HG03097 (cell line): Measurements from ENCODE around the gene GNS.

Experiments
- ATAC-seq: cut with Tn5 transposase; IDR thresholded peaks from one replicate; pipeline ENCODE4 v1.9.1; 2021; ENCODE audit not compliant: unreplicated experiment, low FRiP score

GNS gene

DNA sequence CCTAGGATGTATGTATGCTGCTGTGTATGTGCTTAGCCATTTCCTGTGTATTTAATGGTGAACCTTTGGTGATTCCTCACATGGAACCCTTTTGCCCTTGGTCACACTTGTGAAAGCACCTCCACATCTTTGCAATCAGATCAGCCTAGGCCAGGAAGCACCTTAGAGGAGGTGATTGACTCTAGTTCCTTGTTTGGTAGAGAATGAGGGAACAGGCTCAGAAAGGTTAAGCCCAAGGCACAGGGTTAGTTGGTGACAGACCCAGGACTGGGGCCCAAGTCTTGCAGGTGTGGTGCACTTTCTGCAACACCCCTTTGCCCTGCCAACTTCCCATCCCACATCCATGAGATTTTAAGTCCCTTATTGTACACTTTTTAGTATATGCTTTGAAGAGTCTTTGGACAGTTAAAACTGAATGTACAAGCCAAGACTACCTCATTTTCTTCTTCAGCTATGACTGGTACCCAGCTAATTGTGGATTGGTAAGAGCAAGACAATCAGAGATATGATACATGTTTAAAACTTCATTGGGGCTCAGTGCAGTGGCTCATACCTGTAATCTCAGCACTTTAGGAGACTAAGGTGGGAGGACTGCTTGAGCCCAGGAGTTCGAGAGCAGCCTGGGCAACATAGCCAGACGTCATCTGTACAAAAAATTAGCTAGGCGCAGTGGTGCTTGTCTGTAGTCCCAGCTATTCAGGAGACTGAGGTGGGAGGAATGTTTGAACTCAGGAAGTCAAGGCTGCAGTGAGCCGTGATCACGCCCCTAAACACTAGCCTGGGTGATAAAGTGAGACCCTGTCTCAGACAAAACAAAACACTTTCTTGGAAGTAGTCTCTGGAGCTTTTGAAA lies 77.8 kb downstream of the GNS start:
- no peak for ATAC-seq

DNA sequence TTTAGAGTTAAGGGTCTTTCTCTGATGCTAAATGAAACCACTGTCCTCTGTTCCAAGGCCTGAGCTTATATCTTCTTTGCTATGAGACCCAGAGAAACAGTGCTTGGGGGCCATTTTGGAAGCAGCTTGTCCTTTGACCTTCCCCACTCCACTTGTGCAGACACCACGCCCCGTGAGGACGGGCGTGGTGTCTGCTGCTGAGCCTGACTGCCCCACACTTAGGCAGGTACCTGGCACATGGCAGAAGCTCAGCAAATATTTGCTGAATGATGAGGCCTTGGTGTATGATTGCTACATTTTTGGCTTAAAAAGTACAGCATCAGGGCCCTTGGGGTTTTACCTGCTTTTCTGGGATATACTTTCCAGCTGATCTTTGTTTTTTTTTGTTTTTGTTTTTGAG lies 79.0 kb downstream of the GNS start:
- ATAC-seq: no peak

DNA sequence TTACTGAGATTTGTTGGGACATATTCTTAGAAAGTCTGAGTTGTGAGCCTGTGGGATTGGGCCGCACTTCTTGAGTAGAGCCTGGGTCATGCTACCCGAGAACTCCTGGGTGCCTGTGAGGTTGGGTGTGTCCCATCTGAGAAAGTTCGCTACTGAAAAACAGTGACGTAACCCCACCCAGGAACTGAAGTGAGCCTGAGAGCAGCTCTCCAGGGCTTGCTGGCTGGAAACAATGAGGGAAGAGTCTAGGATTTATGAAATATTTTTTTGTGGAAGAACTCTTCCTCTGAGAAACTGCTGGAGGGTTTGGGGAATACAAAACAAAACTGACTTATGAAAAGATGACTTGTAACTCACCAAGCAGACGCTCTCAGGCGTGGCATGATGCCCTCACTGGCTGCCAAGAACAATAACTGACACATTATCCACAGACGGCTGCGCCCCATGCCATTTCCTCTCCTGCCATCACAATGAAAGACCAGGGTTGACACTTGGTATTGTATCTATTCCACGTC lies 79.7 kb downstream of the GNS start:
- no peak for ATAC-seq

DNA sequence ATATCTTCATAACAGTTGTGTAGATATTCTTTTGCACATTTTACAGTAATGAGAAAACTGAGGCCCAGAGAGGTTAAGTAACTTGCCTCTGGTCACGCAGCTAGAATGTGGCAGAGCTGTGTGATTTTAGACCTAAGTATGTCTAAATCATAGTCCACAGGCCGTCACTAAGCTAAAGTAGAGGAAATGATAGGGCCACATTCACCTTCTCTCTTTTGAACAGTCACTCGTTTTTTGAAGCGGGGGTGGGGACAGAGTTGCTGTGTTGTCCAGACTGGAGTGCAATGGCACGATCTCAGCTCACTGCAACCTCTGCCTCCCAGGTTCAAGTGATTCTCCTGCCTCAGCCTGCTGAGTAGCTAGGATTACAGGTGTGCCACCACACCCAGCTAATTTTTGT lies 80.4 kb downstream of the GNS start:
- ATAC-seq: no peak

DNA sequence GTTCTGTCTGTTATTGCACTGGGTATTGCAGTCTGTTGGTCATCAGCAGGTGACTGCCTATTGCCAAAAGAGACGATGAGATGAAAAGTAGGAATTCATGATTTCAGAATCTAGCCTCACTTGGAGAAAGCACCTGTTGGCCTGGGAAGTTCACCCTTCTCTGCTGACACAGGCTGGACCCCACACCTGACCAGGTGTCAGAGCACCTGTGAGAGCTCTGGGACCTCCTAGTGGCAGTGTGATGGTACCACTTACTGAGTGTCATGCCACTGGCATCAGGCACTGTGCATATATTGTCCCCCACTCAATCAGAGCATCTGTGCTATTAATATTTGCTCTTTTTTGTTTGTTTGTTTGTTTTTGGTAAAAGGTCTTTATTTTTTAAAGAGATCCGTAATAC lies 81.0 kb downstream of the GNS start:
- ATAC-seq: no peak

DNA sequence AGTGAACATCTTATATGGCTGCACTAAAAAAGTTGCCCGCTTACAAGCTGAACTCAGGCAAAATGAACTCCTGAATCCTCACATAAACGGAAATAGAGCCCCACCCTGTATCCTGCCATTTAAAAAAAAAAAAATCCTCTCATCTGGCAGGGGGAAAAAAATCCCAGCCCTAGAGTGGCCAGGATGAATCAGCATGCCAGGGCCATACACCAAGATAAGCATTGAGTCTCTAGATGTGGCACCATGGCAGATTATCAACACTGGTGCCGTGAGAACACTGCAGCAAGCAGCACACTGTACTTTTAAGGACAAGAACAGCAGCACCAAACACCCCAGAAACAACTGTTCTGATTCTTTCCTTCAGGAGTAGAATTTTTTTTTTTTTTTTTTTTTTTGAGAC lies 83.4 kb downstream of the GNS start:
- no peak for ATAC-seq

DNA sequence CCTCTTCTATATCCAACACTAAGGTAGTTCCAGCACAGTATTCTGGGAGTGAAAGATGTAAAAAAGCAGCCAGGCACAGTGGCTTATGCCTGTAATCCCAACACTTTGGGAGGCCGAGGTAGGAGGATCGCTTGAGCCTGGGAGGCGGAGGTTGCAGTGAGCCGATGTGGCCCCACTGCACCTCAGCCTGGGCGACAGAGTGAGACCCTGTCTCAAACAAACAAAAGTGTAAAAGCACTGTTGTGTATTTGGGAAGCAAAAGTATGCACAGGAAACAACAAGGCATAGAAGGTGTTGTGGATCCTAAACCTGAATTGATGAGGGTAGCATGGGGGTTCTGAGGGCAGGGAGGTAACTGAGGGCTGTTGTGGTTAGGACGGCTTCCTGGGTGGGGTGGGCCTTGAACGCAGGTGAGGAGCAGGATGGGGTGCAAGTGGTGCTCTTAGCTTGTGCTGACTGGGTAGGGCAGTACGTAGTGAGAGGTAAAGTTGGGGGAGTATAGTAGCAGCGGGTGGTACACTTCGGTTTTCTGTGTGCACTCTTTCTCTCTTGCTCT lies 84.8 kb downstream of the GNS start:
- ATAC-seq: no peak

DNA sequence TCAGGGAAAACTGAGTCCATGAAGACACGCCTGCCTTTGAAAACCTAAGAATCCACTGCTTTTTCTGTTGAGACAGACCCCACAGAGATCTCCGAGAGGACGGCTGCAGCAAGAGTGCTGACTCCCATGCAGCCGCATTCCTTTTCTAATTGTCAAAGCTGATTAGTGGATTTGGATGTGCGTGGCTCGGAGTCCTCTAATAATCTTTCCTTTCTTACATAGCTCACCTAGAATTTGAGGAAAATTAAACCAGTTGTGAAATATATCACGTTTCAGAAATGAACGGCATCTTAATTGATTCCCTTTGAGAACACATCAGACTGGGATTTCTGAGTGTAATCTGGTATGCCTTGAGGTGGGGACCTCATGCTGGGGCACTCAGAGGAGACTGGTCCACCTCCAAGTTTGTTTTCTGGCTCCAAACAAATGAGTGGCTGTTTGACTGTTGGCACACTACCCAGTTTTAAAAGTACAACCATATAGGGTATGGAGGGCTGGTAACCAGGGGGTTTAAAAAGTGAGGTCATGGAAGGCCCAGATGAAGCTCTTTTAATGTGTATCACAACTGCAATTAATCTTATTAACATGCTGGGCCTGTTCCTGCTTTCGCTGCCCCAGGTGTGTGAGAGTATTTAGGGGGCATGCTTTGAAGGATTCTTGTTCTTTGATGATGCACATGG lies 85.6 kb downstream of the GNS start:
- no peak for ATAC-seq

DNA sequence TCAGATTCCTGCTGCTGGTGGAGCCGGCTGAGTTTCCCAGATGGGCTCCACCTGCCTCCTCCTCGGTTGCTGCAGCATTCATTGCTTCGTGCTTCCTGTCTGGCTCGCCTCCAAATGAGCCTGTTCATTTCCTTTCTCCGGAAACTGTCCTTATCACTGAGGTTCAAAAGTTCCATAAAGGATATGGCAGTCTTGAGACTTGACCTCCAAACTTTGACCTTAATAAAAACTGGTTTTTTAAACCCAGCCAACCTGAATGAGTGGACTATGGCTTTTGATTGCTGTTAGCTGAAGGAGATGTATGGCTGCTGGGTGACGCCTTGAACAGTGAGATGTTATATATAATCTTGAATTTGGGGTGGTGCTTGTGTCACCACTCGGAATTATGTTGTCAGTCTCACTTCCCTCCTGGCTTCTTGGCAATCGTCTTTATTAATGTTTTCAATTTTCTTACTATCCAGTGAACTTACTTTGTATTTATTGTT lies 86.2 kb downstream of the GNS start:
- no peak for ATAC-seq

DNA sequence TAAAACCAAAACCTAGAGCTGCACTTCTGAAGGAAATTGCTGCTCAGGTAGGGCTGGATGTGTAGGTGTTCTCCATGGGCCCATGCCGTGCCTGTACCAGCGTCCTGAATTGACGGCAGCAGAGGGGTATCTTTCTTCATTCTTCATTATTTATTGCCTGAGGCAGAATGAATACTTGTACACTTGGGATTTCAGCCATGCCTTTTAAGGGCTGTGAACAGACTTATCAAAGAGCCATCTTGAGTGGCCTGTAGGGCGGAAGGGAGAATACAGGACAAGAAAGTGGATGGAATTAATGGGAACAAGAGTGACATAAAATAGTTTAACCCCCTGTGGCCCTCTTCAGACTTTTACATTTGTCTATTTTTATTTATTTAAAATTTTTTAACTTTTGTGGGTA lies 87.5 kb downstream of the GNS start:
- ATAC-seq: no peak

DNA sequence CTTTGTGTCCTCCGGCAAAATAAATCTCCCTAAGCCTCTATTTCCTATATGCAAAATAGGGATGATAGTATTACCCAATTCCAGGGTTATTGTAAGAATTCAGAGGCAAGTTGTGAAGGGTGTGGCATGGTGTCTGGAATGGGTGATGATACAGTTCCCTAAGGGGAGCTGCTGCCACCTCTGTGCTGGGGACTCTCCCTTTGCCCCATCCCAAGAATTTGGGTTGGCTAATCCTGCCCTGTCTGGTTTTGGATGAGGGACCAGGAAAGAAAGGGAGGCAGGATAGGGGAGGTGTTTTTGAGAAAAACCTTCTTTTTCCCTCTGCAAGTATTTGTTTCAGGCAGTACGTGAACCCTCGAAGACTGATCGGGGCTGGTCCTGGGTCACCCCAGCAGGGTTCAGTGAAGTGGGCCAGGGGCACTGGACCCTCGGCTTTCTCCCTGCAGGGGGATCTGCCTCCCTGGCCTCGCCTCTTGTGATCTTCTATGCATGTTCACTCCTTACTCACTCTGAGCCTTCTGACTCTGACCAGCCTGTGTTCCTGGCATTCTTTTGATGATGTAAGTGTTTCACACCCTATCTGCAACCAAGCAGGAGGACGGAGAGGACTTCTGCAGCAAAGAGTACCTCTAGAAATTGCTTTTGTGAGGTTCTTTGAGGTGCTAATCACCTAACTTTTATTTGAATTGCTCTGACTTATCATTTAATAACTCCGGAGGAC lies 88.1 kb downstream of the GNS start:
- no peak for ATAC-seq

DNA sequence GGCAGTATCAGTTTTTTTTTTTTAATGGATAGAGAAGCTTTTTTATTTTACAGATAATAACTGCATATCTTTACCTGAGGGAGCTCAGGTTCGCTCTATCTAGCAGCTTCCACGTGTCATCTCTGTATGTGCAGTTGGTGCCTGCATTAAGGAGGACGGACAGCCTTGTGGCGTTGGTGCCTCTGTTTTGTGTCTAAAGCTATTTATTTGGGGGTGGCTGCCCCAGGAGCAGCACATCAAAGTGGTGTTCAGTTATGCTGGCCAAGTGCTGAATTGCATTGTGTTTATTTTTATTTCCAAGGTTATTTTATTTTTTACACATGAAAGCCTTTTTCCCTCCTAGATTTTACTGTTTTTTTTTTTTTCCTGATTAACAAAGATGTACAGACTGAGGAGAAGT lies 89.2 kb downstream of the GNS start:
- no peak for ATAC-seq

DNA sequence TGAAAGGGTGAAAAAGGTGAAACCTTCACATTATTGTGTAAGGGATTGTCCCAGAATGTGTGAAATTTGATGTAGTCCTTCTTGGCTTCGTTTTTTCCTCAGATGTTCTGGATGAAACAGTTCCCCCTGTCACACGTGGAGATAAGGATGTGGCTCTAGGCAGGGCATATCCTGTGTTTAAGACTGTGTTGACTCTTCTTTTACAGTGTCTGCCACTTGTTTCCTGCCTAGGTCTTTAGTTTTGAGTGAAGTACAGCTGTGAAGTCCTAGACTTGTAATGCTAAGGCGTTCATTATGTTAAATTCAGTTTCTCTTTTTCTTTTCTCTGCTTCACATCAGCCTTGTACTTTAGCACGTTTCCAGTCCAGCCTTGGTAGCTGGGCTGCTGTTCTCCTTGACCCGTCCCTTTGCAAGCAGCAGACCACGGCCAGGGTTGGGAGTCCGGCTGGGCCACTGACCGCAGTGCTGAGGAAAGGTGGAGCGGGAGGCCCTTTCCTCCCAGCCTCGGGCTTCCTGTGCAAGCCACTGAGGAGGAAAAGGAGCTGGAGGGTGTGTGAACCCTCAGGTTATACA lies 89.8 kb downstream of the GNS start:
- peak; percentile 69 for ATAC-seq

DNA sequence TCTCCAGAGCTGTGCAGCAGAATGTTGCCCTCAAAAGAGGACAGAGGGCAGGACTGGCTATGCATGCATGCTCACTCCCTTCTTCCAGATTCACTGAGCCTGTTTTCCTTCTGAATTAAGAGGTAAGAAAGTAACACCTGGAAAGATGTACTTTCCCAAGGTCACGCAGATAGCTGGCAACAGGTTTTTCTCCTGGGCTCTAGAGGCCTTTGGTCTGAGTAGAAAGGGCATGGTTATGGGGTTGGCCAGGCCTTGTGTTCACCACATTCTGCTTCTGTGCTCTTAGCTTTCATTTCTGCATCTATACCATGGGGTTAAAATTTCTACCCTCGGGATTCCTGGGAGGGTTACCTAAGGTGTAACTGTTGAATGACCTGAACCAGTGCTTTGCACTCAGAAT lies 91.4 kb downstream of the GNS start:
- ATAC-seq: no peak

DNA sequence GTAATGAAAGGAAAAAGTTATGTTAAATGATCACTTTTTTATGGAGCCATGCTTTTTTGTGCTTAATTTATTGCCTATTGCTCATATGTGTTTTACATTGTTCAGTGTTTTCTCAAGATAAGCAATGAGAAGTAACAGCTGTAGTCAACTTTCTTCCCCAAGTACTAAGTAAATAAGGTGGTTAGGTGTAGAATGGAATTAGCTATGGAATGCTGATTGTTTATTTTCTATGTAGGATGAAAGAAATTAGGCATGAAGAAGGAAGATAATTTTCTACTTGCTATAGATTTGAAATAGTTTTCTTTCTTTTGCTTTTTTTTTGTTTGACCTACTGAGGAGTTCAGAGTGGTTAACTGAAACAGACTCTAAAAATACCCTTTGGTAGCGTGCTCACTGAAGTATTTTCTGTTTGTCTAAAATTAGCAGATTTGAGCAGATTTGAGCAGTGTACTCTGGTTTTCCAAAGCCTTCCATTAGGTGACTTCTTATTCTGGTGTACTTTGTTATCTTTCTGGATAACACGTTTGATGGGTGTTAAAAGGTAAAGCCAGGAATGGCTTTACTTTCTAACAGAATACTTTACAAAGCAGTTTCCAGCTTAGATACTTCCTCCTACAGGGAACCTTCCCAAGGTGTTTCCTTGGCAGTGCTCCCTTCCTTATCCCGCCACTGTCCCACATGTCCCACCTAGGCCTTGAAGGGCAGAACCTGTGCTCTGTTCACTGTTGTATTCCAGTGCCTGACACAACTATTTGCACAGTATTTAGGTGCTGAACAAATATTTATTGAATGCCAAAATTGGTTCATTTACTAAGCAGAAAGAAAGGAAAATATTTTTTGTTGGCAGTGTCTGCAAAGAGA lies 92.9 kb downstream of the GNS start:
- ATAC-seq: no peak

DNA sequence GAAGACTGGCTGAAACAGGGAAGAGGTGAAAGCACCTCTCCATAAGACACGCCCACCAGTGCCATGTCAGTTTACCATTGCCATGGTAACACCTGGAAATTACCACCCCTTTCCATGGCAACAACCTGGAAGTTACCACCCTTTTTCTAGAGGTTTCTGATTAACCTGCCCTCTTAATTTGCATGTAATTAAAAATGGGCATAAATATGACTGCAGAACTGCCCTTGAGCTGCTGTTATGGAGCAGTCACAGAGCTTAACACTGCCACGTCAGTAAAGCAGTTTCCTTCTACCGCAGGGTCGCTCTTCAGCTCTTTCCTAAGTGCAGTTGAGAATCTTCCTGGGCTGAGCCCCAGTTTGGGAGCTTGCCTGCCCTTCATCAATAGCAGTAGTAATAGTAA lies 93.7 kb downstream of the GNS start:
- peak; percentile 30 for ATAC-seq
